Measurements from ENCODE around the gene MOV10L1.
A peak's percentile ranks its signal among the peaks of the same experiment; 100 is the strongest.

MOV10L1 gene

DNA sequence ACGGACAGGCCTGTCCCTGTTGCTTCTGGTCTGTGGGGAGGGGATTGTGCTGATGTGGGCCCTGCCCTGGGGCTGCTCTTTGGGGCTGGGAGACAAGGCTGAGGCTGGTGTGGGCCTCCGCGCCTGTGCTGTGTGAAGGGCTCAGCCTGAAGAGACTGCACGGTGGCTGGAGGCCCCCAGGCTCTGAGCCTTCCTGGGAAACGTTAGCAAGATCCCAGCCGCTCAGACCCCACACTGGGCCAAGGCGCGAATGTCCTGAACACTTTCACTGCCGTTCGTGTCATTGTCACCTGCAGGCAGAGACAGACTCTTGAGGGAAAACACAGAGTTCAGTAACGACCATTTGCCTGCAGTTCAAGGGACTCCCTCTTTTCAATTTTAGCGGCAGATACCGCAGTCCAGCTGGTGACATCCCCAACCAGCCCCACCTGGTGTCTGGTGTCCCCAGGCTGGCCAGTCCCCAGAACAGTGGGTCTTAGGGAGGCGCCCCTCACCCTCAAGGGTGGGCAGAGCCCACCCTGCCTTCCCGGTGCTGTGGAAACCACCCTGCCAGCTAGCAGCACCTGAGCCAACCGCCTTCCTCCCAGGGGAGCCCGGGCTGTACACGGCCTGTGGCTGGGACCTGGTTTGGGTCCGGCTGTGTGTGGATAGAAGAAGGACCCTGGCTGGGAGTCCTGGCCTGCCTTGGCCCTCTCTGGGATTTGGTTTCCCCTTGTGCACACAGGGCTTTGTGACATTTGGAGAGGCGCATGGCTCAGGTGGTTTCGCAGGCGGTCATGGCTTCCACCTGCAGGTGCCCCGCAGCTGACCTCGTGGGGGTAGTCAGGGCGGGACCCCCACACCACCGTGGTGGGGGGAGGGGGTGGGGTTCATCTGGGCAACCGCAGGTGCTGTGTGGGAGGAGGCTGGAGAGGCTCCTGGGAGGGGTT lies 86.4 kb downstream of the MOV10L1 start:
- no peak for DNase-seq (ENCODE audit: low read depth)

GRCh38 chr22:50176850-50177536 lies 87.2 kb downstream of the MOV10L1 start:
- no peak for DNase-seq (ENCODE audit: low read depth)

DNA sequence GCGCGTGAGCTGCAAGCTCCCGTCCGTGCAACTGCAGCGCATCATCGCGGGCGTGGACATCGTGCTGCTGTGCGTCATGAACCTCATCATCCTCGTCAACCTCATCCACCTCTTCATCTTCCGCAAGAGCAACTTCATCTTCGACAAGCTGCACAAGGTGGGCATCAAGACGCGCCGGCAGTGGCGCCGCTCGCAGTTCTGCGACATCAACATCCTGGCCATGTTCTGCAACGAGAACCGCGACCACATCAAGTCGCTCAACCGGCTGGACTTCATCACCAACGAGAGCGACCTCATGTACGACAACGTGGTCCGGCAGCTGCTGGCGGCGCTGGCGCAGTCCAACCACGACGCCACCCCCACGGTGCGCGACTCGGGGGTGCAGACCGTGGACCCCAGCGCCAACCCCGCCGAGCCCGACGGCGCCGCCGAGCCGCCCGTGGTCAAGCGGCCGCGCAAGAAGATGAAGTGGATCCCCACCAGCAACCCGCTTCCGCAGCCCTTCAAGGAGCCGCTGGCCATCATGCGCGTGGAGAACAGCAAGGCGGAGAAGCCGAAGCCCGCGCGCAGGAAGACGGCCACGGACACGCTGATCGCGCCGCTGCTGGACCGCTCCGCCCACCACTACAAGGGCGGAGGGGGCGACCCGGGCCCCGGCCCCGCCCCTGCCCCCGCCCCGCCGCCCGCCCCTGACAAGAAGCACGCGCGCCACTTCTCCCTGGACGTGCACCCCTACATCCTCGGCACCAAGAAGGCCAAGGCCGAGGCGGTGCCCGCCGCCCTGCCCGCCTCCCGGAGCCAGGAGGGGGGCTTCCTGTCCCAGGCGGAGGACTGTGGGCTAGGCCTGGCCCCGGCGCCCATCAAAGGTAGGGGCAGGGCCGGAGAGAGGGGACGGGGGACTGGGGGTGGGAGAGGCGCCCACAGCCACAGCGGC lies 88.0 kb downstream of the MOV10L1 start:
- DNase-seq (ENCODE audit: low read depth): no peak

- no peak for DNase-seq (ENCODE audit: low read depth)
These were observed 88.7 kb downstream of the MOV10L1 start for GRCh38 chr22:50178471-50178864.

DNA sequence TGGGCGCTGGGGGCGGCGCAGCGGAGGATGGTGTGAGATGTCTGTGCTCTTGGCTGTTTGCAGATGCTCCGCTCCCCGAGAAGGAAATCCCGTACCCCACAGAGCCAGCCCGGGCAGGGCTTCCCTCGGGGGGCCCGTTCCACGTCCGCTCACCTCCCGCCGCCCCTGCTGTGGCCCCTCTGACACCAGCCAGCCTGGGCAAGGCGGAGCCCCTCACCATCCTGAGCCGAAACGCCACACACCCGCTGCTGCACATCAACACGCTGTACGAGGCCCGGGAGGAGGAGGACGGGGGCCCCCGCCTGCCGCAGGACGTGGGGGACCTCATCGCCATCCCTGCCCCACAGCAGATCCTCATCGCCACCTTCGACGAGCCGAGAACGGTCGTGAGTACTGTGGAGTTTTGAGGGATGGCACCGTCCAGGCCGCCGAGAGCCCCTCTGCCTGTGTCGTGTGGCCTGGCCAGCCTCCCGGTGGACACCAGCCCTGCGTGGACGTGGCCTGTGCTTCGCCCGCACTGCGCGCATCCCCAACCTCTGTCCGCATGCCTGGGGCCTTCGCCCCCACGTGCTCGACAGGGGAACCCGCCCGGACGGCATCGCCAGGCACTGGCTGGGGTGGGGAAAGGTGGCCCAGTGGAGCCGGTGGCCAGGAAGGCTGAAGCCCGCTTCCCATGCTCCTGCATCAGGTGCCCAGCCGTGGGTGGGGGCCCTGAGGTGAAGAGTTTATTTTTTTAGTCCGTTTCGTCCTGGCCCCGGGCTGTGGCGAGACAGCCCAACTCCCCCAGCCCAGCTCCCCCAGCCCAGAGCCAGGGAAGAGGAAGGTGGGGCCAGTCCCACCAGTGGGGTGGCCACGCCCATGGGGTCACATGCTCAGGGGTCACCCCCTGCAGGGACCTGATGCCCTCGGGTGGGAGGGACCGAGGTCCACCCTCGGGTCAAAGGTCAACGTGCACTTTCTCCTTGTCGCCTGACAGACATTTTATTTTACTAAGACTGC lies 89.4 kb downstream of the MOV10L1 start:
- no peak for DNase-seq (ENCODE audit: low read depth)

DNA sequence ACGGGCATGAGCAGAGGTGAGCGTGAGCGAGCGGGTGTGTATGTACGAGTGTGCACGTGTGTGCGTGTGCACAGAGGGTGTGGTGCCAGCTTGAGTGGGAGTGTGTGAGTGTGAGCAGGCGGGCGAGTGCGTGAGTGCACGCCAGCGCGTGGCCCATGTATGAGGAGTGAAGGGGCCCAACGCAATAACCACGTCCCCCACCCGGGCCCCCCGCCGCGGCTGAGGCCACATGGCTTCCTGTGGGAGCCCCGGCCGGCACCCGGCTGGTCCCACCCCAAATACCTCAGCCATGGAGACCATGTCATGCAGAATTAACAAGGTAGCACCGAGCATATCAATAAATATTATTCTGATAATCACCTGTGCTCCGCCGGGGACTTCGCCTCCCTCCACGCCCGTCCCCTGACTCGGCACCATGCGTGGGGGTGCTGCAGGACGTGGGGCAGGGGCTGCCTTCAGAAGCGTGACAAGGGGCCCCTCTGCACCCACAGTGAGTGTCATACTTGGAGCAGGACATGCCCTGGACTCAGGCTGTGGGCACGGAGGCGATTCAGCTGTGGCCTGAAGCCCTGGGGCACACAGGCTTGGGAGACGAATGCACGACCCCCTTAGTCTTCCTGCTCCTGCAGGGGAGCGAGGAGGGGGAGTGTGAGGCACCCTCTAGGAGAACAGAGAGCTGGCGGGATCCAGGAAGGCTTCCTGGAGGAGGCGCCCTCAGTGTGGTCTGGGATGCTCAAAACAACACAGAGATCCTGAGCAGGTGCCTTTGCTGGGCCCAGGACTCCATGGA lies 90.3 kb downstream of the MOV10L1 start:
- DNase-seq (ENCODE audit: low read depth): no peak

DNA sequence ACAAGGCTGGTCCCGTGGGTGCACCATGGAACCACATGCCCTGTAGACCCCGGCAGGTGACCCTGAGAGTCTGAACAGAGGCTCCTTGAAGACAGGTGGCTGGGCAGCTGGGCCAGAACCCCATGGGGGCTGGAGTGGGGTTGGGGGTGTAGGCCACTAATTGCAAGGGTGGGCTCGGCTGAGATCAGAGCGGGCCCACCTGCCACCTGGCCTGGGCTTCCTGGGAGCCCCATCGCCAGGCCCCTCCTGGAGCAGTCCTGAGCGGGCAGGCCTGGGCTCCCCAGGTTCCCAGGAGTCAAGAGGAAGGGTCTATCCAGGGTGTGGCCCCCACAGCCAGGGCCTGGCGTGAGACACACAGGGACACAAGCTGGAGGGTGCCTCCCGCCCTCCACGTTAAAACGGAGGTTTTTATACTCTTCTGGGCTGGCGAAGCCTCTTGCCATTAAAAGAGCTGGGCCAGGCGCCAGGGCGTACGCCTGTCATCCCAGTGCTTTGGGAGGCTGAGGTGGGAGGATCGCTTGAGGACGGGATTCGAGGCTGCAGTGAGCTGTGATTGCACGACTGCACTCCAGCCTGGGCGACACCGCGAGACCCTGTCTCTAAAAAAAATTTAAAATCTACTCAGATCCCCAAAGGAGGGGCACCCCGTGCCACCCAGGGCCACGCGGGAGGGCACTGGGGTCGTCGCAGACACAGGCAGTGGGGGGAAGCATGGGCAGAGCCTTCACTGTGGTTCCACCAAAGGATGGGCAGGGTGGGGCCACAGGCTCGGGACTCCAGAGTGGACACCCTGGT lies 91.1 kb downstream of the MOV10L1 start:
- no peak for DNase-seq (ENCODE audit: low read depth)

DNA sequence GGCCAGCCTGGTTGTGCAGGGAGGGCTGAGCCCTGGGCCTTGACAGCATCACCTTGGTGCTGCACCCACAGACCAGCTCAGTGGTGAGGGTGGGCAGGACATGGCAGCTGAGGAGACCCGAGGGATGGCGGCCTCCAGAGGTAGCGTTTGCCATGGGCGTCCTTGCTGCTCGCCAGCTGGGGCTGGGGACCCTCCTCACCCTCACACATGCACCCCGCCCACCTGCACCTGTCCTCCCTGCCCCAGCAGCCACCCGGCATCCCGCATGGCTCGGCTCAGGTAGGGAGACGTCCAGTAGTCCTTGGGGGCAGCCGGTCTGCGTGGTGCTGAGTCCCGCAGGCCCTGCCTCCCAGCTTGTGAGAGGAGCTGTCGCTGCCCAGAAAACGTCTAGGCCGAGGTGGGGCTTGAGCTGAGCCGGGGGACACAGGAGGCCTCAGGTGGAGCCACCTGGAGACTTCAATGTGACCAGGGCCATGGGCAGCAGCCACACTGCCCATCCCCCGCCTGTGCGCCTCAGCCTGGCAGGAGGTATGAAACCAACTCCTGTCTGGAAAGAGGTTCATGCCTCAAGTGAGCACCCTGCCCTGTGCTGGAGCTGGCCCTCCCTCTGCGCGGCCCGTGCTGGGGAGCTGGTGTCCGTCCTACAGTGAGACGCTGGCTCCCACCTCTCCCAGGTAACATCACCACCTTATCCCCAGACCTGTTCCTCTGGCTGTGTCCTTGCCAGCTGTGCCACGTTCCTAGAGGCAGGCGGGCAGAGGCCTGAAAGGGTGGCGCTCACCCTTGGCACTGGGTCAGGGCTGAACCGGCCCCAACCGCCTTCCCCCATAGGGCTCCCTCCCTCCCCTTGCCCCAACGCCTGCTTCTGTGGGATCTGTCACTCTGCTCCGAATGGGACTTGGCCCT lies 92.6 kb downstream of the MOV10L1 start:
- DNase-seq (ENCODE audit: low read depth): no peak

- no peak for DNase-seq (ENCODE audit: low read depth)
These were observed 93.5 kb downstream of the MOV10L1 start for GRCh38 chr22:50183141-50183971.

- DNase-seq (ENCODE audit: low read depth): no peak
These were observed 94.4 kb downstream of the MOV10L1 start for GRCh38 chr22:50184004-50184901.

- no peak for DNase-seq (ENCODE audit: low read depth)
These were observed 95.1 kb downstream of the MOV10L1 start for GRCh38 chr22:50184902-50185374.

DNA sequence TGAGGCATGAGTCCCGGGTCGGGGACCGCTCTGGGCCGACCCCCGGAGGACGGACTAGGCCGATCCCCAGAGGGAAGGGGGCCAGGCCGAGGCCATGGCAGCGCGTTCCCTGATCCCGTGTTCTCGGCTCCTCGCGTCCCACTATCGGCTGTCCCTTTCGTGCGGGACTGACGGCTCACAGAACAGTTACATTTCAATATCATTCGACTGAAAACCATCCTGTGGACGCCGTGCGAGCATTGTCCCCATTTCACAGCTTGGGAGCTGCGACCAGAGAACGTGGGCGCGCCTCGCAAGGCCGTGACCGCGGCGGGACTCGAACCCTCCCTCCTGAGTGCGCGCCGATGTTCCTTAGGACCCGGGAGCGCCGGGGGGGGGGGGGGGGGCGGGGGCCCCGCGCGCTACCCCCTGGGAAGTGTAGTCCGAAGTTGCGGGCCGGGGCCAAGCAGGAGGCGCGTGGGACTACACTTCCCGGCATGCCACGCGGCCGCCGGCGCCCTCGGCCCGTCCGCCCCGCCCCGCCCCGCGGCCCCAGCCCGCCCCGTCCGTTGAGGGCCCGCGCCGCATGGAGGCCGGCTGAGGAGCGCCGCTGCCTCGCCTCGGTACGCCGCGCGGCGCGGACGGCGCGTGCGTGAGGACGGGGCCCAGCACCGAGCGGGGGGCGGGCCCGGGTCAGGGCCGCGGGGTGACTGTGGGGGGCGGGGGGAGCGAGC lies 95.7 kb downstream of the MOV10L1 start, which contains the start of gene TRABD:
Gene TRABD, plus strand, starts transcription at position 539 of the 713 bp plus-strand sequence. CDS start 7,148 bp downstream, outside the sequence.
- DNase-seq (ENCODE audit: low read depth): peak; percentile 91

DNA sequence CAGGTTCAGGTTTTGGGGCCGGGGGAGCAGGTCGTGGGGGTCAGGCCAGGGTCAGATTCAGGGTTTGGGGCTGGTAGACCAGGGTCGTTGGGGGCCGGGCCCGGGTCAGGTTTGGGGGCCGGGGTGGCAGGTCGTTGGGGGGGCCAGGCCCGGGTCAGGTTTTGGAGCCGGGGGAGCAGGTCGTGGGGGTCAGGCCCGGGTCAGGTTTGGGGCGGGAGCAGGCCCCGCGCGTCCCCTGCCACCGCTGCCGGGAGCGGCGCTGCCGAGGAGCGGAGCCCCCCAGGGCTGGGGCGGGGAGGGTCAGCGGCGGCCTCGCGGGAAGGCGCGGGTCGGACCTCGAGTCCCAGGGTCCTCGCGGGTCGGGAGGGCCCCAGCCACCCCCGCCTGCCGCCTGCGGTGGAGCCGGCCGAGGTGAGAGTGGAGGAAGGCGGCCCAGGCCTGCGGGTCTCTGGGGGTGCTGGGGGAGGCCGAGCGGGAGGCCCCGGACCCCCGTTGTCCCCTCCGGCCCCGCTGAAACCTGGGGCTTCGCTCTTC lies 96.4 kb downstream of the MOV10L1 start:
- DNase-seq (ENCODE audit: low read depth): no peak

- no peak for DNase-seq (ENCODE audit: low read depth)
These were observed 97.1 kb downstream of the MOV10L1 start for GRCh38 chr22:50186761-50187523.

All from activated T-cell treated with anti-CD3 and anti-CD28 coated beads for 48 hours (primary cell).